WTC11 (cell line): ENCODE data around the gene PPP1R12B. TPM values are rescaled to one million over a fixed set of nuclear protein-coding genes. Genes with fewer than 3 reads are reported as not detected.

Experiments used
- ATAC-seq: fragments of 200-7000 bp; cut with Tn5 transposase; 2 replicates; pipeline ENCODE4 v1.10.0; 2021; ENCODE audit warnings: mild to moderate bottlenecking, moderate library complexity
- CTCF ChIA-PET: fragments of 300-600 bp; sonication (Branson Sonifier 250); formaldehyde crosslinking; loops from one replicate; lab custom pipeline; 2021; ENCODE audit warnings: antibody characterized with exemption; lab: Charles Lee
- POLR2A ChIA-PET: fragments of 350-600 bp; sonication (Branson Sonifier 250); formaldehyde crosslinking; loops from one replicate; lab custom pipeline; 2021; ENCODE audit warnings: antibody characterized with exemption; lab: Charles Lee
- DNase-seq: peaks from one replicate; pipeline ENCODE4 v3.0.0; 2021; ENCODE audit warnings: low spot score
- H3K27ac Mint-ChIP-seq: 2 replicates; pipeline ENCODE4 v1.8.0; 2021; ENCODE audit warnings: mixed read lengths
- H3K27me3 Mint-ChIP-seq: 2 replicates; pipeline ENCODE4 v1.8.0; 2021; ENCODE audit warnings: low read depth, mild to moderate bottlenecking, moderate library complexity, mixed read lengths
- H3K36me3 Mint-ChIP-seq: 2 replicates; pipeline ENCODE4 v1.8.0; 2021; ENCODE audit warnings: mixed read lengths
- H3K4me1 Mint-ChIP-seq: 2 replicates; pipeline ENCODE4 v1.8.0; 2022; ENCODE audit warnings: mixed read lengths
- H3K4me3 Mint-ChIP-seq: 2 replicates; pipeline ENCODE4 v1.8.0; 2021; ENCODE audit warnings: mild to moderate bottlenecking, moderate library complexity, mixed read lengths
- H3K9me3 Mint-ChIP-seq: 2 replicates; pipeline ENCODE4 v1.8.0; 2021; ENCODE audit warnings: mixed read lengths
- CREM ChIP-seq: sonication (generic); formaldehyde crosslinking; IDR thresholded peaks from 2 replicates; pipeline ENCODE4 v1.8.1; 2022; ENCODE audit warnings: mild to moderate bottlenecking, missing genetic modification reagents, moderate library complexity
- ELF4 ChIP-seq: sonication (generic); formaldehyde crosslinking; IDR thresholded peaks from 2 replicates; pipeline ENCODE4 v1.8.1; 2022; ENCODE audit warnings: low read depth, mild to moderate bottlenecking, moderate library complexity, missing genetic modification reagents
- FOXJ3 ChIP-seq: sonication (generic); formaldehyde crosslinking; IDR thresholded peaks from 2 replicates; pipeline ENCODE4 v1.9.0; 2021; ENCODE audit warnings: missing genetic modification reagents, mild to moderate bottlenecking, borderline replicate concordance
- FOXK1 ChIP-seq: sonication (generic); formaldehyde crosslinking; IDR thresholded peaks from 2 replicates; pipeline ENCODE4 v1.8.0; 2022; ENCODE audit warnings: mild to moderate bottlenecking, moderate library complexity, missing genetic modification reagents
- FOXP1 ChIP-seq: sonication (generic); formaldehyde crosslinking; IDR thresholded peaks from 2 replicates; pipeline ENCODE4 v1.8.0; 2022; ENCODE audit warnings: missing genetic modification reagents, mild to moderate bottlenecking, moderate library complexity, borderline replicate concordance
- IRF1 ChIP-seq: sonication (generic); formaldehyde crosslinking; IDR thresholded peaks from 2 replicates; pipeline ENCODE4 v1.8.0; 2023; ENCODE audit warnings: missing genetic modification reagents
- KAT7 ChIP-seq: sonication (generic); formaldehyde crosslinking; IDR thresholded peaks from 2 replicates; pipeline ENCODE4 v1.8.1; 2023; ENCODE audit warnings: missing genetic modification reagents, mild to moderate bottlenecking, borderline replicate concordance
- MLX ChIP-seq: sonication (generic); formaldehyde crosslinking; IDR thresholded peaks from 2 replicates; pipeline ENCODE4 v1.8.1; 2023; ENCODE audit warnings: mild to moderate bottlenecking, missing genetic modification reagents, moderate library complexity
- NFATC4 ChIP-seq: fragments of 250-450 bp; sonication (Bioruptor Pico); IDR thresholded peaks from 2 replicates; pipeline ENCODE4 v1.9.0; 2021; ENCODE audit warnings: mild to moderate bottlenecking
- NFYB ChIP-seq: sonication (generic); formaldehyde crosslinking; conservative IDR thresholded peaks from 2 replicates; pipeline ENCODE4 v1.8.0; 2022; ENCODE audit warnings: low read depth, missing genetic modification reagents
- NR1H2 ChIP-seq: sonication (generic); formaldehyde crosslinking; IDR thresholded peaks from 2 replicates; pipeline ENCODE4 v1.9.0; 2021; ENCODE audit warnings: mild to moderate bottlenecking, moderate library complexity, missing genetic modification reagents
- NR2C2 ChIP-seq: sonication (generic); formaldehyde crosslinking; IDR thresholded peaks from 2 replicates; pipeline ENCODE4 v1.8.0; 2022; ENCODE audit warnings: mild to moderate bottlenecking, missing genetic modification reagents
- PRDM15 ChIP-seq: sonication (generic); formaldehyde crosslinking; IDR thresholded peaks from 2 replicates; pipeline ENCODE4 v1.8.0; 2022; ENCODE audit warnings: missing genetic modification reagents
- PREB ChIP-seq: sonication (generic); formaldehyde crosslinking; IDR thresholded peaks from 2 replicates; pipeline ENCODE4 v1.8.1; 2022; ENCODE audit warnings: mild to moderate bottlenecking, missing genetic modification reagents, moderate library complexity, borderline replicate concordance
- SMAD3 ChIP-seq: sonication (generic); formaldehyde crosslinking; IDR thresholded peaks from 2 replicates; pipeline ENCODE4 v1.8.0; 2022; ENCODE audit warnings: missing genetic modification reagents, mild to moderate bottlenecking, borderline replicate concordance
- STAT6 ChIP-seq: sonication (generic); formaldehyde crosslinking; conservative IDR thresholded peaks from 2 replicates; pipeline ENCODE4 v1.8.1; 2023; ENCODE audit warnings: mild to moderate bottlenecking, low read depth, missing genetic modification reagents, moderate library complexity
- TCF7 ChIP-seq: sonication (generic); formaldehyde crosslinking; IDR thresholded peaks from 2 replicates; pipeline ENCODE4 v1.8.0; 2022; ENCODE audit warnings: mild to moderate bottlenecking, low read depth, missing genetic modification reagents, moderate library complexity
- TEAD1 ChIP-seq: sonication (generic); formaldehyde crosslinking; IDR thresholded peaks from 2 replicates; pipeline ENCODE4 v1.8.0; 2022; ENCODE audit warnings: mild to moderate bottlenecking, missing genetic modification reagents
- TP53 ChIP-seq: sonication (generic); formaldehyde crosslinking; IDR thresholded peaks from 2 replicates; pipeline ENCODE4 v1.8.1; 2023; ENCODE audit warnings: mild to moderate bottlenecking, missing genetic modification reagents
- ZBTB21 ChIP-seq: sonication (generic); formaldehyde crosslinking; IDR thresholded peaks from 2 replicates; pipeline ENCODE4 v1.8.1; 2023; ENCODE audit warnings: mild to moderate bottlenecking, missing genetic modification reagents, borderline replicate concordance
- ZBTB43 ChIP-seq: sonication (generic); formaldehyde crosslinking; IDR thresholded peaks from 2 replicates; pipeline ENCODE4 v1.8.1; 2023; ENCODE audit warnings: mild to moderate bottlenecking, missing genetic modification reagents
- ZNF219 ChIP-seq: sonication (generic); formaldehyde crosslinking; IDR thresholded peaks from 2 replicates; pipeline ENCODE4 v1.8.0; 2023; ENCODE audit warnings: missing genetic modification reagents, mild to moderate bottlenecking, borderline replicate concordance
- ZNF425 ChIP-seq: fragments of 250-450 bp; sonication (Bioruptor Pico); conservative IDR thresholded peaks from 2 replicates; pipeline ENCODE4 v1.9.0; 2021; ENCODE audit warnings: mild to moderate bottlenecking
- total RNA-seq: library from RNA; stranded (reverse); gene quantifications from 3 replicates; pipeline ENCODE4 v1.2.3, GENCODE V29; 2021

The PPP1R12B gene
- total RNA-seq, 1 experiment from 2014 or later = 19.2 TPM

- TF ChIP-seq NFYB (CRISPR knock-in tag) = no peak
- no peak for TF ChIP-seq NFATC4 (CRISPR knock-in tag)
- TF ChIP-seq TP53 (CRISPR knock-in tag) = no peak
- no peak for TF ChIP-seq NR1H2 (CRISPR knock-in tag)
- no peak for TF ChIP-seq ZBTB21 (CRISPR knock-in tag)
- peak; percentile 90 for TF ChIP-seq NR2C2
- TF ChIP-seq KAT7 (CRISPR knock-in tag) = peak; percentile 82; the same call in 1 of the 2 replicates
- no peak for TF ChIP-seq MLX
- TF ChIP-seq TCF7 (CRISPR knock-in tag) = no peak
- TF ChIP-seq FOXP1 (CRISPR knock-in tag) = peak; percentile 69; the same call in 1 of the 2 replicates
- peak; percentile 84; the same call in 1 of the 2 replicates for TF ChIP-seq CREM (CRISPR knock-in tag)
- TF ChIP-seq FOXK1 (CRISPR knock-in tag) = no peak; the same call in 1 of the 2 replicates
- no peak for TF ChIP-seq SMAD3
- no peak for TF ChIP-seq IRF1 (CRISPR knock-in tag)
- no peak for TF ChIP-seq PRDM15 (CRISPR knock-in tag)
- peak; percentile 71; the same call in 1 of the 2 replicates for TF ChIP-seq PREB (CRISPR knock-in tag)
Observed at GRCh38 chr1:202348509-202349205, at the start of gene PPP1R12B (continued).

GRCh38 chr1:202302166-202302565, 46.3 kb upstream of the PPP1R12B start:
- Mint-ChIP-seq H3K27me3 (no peaks in the 10 kb centered on the region), H3K27ac (no peak overlapping the region), H3K9me3 (no peaks in the 10 kb centered on the region), H3K4me1 (no peaks in the 10 kb centered on the region), H3K4me3 (no peak overlapping the region), H3K36me3 (no peaks in the 10 kb centered on the region)
- ATAC-seq (no peak), DNase-seq (no peak)
- ChIA-PET POLR2A (no interaction called here), CTCF (interaction anchor here (1.6 kb wide), 1 partner anchor 13 kb away, joined by 6 read pairs; no protein-coding TSS in a partner anchor)
- TF ChIP-seq ZNF425 (CRISPR knock-in tag) (no peak), ZNF219 (CRISPR knock-in tag) (no peak), TEAD1 (no peak), NR1H2 (CRISPR knock-in tag) (no peak), ZBTB43 (CRISPR knock-in tag) (no peak), FOXP1 (CRISPR knock-in tag) (no peak), FOXJ3 (CRISPR knock-in tag) (no peak), STAT6 (CRISPR knock-in tag) (no peak), ELF4 (no peak), SMAD3 (no peak)
